ENCODE measurements around the gene GOSR2.
A peak's percentile ranks its signal among the peaks of the same experiment; 100 is the strongest.

The GOSR2 gene

GRCh38 chr17:46879101-46879500, 43.9 kb upstream of the GOSR2 start:
- Histone ChIP-seq H3K9me3 (replicated peaks in 1 of 11) (no peaks in the 10 kb centered on the region), H3K9ac (peak overlapping the region in 2 of 11 experiments; percentile 56 to 69; a peak in 3 of 22 replicates), H3K27me3 (no peaks in the 10 kb centered on the region), H4K20me1 (no peaks in the 10 kb centered on the region; a peak in 1 of 22 replicates), H3K4me1 (peaks cover 35 to 63% (median 44%) of the 10 kb centered on the region in 10 experiments), H3K4me2 (peak overlapping the region in 3 of 11 experiments; percentile 76 to 97 (median 95); a peak in 6 of 22 replicates), H3K27ac (peak overlapping the region in 3 of 11 experiments; percentile 66 to 83 (median 75); a peak in 5 of 22 replicates), H3K4me3 (no peak overlapping the region), H3K36me3 (no peaks in the 10 kb centered on the region)
- no peak for TF ChIP-seq Cebpa-rat (IDR thresholded peaks at IDR 0.05)

GRCh38 chr17:46881015-46881414, 41.9 kb upstream of the GOSR2 start:
- Histone ChIP-seq H3K27ac (no peak overlapping the region), H3K36me3 (no peaks in the 10 kb centered on the region), H3K4me2 (no peak overlapping the region), H3K9me3 (replicated peaks in 1 of 11) (no peaks in the 10 kb centered on the region), H3K4me1 (peaks cover 18 to 43% (median 28%) of the 10 kb centered on the region in 10 experiments), H4K20me1 (no peaks in the 10 kb centered on the region; a peak in 1 of 22 replicates), H3K27me3 (no peaks in the 10 kb centered on the region), H3K9ac (no peak overlapping the region), H3K4me3 (no peak overlapping the region)
- TF ChIP-seq Cebpa-rat (IDR thresholded peaks at IDR 0.05) = no peak

GRCh38 chr17:46882666-46883065, 40.3 kb upstream of the GOSR2 start:
- H3K9me3 ChIP-seq (replicated peaks in 1 of 11) = no peaks in the 10 kb centered on the region
- no peaks in the 10 kb centered on the region for H4K20me1 ChIP-seq
- no peaks in the 10 kb centered on the region for H3K36me3 ChIP-seq
- no peaks in the 10 kb centered on the region for H3K27me3 ChIP-seq
- no peak overlapping the region for H3K27ac ChIP-seq
- H3K9ac ChIP-seq = no peak overlapping the region
- H3K4me2 ChIP-seq = no peak overlapping the region
- peaks cover 10 to 27% (median 12%) of the 10 kb centered on the region in 10 experiments for H3K4me1 ChIP-seq
- TF ChIP-seq Cebpa-rat (IDR thresholded peaks at IDR 0.05) = no peak
- H3K4me3 ChIP-seq = no peak overlapping the region

GRCh38 chr17:46883871-46884520, 39.0 kb upstream of the GOSR2 start:
- 0 out of 22 replicates have a peak, but pooled peaks cover 0 to 5% (median 0%) of the 10 kb centered on the region in 11 experiments for H4K20me1 ChIP-seq
- H3K9ac ChIP-seq = 0 out of 22 replicates have a peak overlapping the region, but pooled peaks of 1 of the 11 experiments have one; percentile 1
- no peak for TF ChIP-seq Cebpa-rat (IDR thresholded peaks at IDR 0.05)
- no peak overlapping the region for H3K27ac ChIP-seq
- H3K27me3 ChIP-seq = no peaks in the 10 kb centered on the region
- no peak overlapping the region for H3K4me2 ChIP-seq
- no peak overlapping the region for H3K4me3 ChIP-seq
- no peaks in the 10 kb centered on the region for H3K9me3 ChIP-seq (replicated peaks in 1 of 11)
- H3K36me3 ChIP-seq = no peaks in the 10 kb centered on the region
- peaks cover 0 to 23% (median under 1%) of the 10 kb centered on the region in 10 experiments; a peak in 7 of 20 replicates for H3K4me1 ChIP-seq

- no peak for TF ChIP-seq Cebpa-rat (IDR thresholded peaks at IDR 0.05)
These were observed 38.4 kb upstream of the GOSR2 start for GRCh38 chr17:46884552-46884951.

GRCh38 chr17:46885415-46886309, 37.3 kb upstream of the GOSR2 start:
- Histone ChIP-seq H3K4me1 (peaks cover 7 to 26% (median 11%) of the 10 kb centered on the region in 10 experiments), H3K4me2 (no peak overlapping the region), H3K4me3 (no peak overlapping the region), H3K9ac (no peak overlapping the region), H3K27me3 (no peaks in the 10 kb centered on the region), H4K20me1 (0 out of 22 replicates have a peak, but pooled peaks cover 0 to 5% (median 0%) of the 10 kb centered on the region in 11 experiments), H3K36me3 (no peaks in the 10 kb centered on the region), H3K9me3 (replicated peaks in 1 of 11) (no peaks in the 10 kb centered on the region), H3K27ac (no peak overlapping the region)
- no peak for TF ChIP-seq Cebpa-rat (IDR thresholded peaks at IDR 0.05)

More at GRCh38 chr17:46884552-46884951, 38.4 kb upstream of the GOSR2 start:
- Histone ChIP-seq H3K4me3 (no peak overlapping the region), H3K4me2 (no peak overlapping the region), H3K9me3 (replicated peaks in 1 of 11) (no peaks in the 10 kb centered on the region), H3K9ac (no peak overlapping the region), H3K36me3 (no peaks in the 10 kb centered on the region), H4K20me1 (0 out of 22 replicates have a peak, but pooled peaks cover 0 to 5% (median 0%) of the 10 kb centered on the region in 11 experiments), H3K4me1 (peaks cover 0 to 23% (median 3%) of the 10 kb centered on the region in 10 experiments; a peak in 7 of 20 replicates), H3K27me3 (no peaks in the 10 kb centered on the region), H3K27ac (no peak overlapping the region)

GRCh38 chr17:46886310-46886663, 36.7 kb upstream of the GOSR2 start:
- 0 out of 22 replicates have a peak, but pooled peaks cover 0 to 5% (median 0%) of the 10 kb centered on the region in 11 experiments for H4K20me1 ChIP-seq
- TF ChIP-seq Cebpa-rat (IDR thresholded peaks at IDR 0.05) = no peak
- H3K27me3 ChIP-seq = no peaks in the 10 kb centered on the region
- peaks cover 11 to 32% (median 17%) of the 10 kb centered on the region in 10 experiments for H3K4me1 ChIP-seq
- no peak overlapping the region for H3K9ac ChIP-seq
- no peak overlapping the region for H3K4me3 ChIP-seq
- H3K27ac ChIP-seq = no peak overlapping the region
- H3K4me2 ChIP-seq = no peak overlapping the region
- no peaks in the 10 kb centered on the region for H3K36me3 ChIP-seq
- no peaks in the 10 kb centered on the region for H3K9me3 ChIP-seq (replicated peaks in 1 of 11)

GRCh38 chr17:46887717-46888116, 35.2 kb upstream of the GOSR2 start:
- no peaks in the 10 kb centered on the region for H3K36me3 ChIP-seq
- H3K27ac ChIP-seq = no peak overlapping the region
- H3K4me2 ChIP-seq = no peak overlapping the region
- H4K20me1 ChIP-seq = 0 out of 22 replicates have a peak, but pooled peaks cover 0 to 5% (median 0%) of the 10 kb centered on the region in 11 experiments
- no peak overlapping the region for H3K4me3 ChIP-seq
- H3K9ac ChIP-seq = no peak overlapping the region
- no peaks in the 10 kb centered on the region for H3K27me3 ChIP-seq
- H3K9me3 ChIP-seq (replicated peaks in 1 of 11) = no peaks in the 10 kb centered on the region
- no peak for TF ChIP-seq Cebpa-rat (IDR thresholded peaks at IDR 0.05)
- peaks cover 11 to 42% (median 17%) of the 10 kb centered on the region in 10 experiments for H3K4me1 ChIP-seq

- Histone ChIP-seq H3K9me3 (replicated peaks in 1 of 11) (no peaks in the 10 kb centered on the region), H3K36me3 (no peaks in the 10 kb centered on the region), H3K4me1 (peaks cover 11 to 42% (median 17%) of the 10 kb centered on the region in 10 experiments), H3K4me2 (peak overlapping the region in 4 of 11 experiments; percentile 30 to 64 (median 48); a peak in 7 of 22 replicates), H3K27me3 (no peaks in the 10 kb centered on the region), H3K27ac (no peak overlapping the region), H3K4me3 (no peak overlapping the region), H3K9ac (no peak overlapping the region), H4K20me1 (0 out of 22 replicates have a peak, but pooled peaks cover 0 to 5% (median 0%) of the 10 kb centered on the region in 11 experiments)
- no peak for TF ChIP-seq Cebpa-rat (IDR thresholded peaks at IDR 0.05)
These were observed 34.2 kb upstream of the GOSR2 start for GRCh38 chr17:46888727-46889126.

Measured in BLaER1 treated with 17β-estradiol and CSF1 and Interleukin-3, amounts not matched to agents 10 nM and 100 nM (cell line).